ENCODE measurements around the gene COL4A2. TPM values are rescaled to one million over a fixed set of nuclear protein-coding genes. Genes with fewer than 3 reads are reported as not detected.

Gene COL4A2
- total and polyA plus RNA-seq, 4 donors = 130 to 334 (median 170) TPM

DNA sequence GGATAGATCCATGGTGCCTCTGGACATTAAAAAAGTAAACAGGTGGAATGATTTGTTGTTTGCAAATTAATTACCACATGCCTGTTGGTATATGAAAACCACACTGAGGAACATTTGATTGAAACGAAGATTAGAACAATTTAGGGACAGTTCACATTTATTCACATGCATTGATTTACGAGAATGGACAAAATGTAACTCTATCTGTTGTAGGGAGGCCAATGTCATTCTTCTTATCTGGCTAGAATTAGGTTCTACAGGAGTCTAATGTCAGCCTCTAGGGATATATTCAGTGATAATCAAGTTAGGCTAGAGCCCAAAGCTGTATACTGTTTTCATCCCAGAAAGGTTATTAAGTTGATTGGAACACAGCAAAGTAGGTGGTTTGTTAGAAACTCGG lies 125.4 kb downstream of the COL4A2 start:
- peaks cover 5% of the 10 kb centered on the region for H3K36me3 ChIP-seq (ENCODE audit: control insufficient read depth, insufficient read depth, low read length)
- H3K27me3 ChIP-seq (ENCODE audit: control insufficient read depth, insufficient read depth, low read length) = no peaks in the 10 kb centered on the region
- no peaks in the 10 kb centered on the region for H3K9me3 ChIP-seq (ENCODE audit: control insufficient read depth, insufficient read depth, low read length)
- WGBS (ENCODE audit: insufficient coverage) = 85% methylated on average over 2 of the region's 3 CpGs
- no peak for DNase-seq (ENCODE audit: low read depth in 4 of 6, low spot score in 6 of 6)
- peak overlapping the region; percentile 54 for H3K27ac ChIP-seq (ENCODE audit: low read depth, low read length)
- peaks cover 5% of the 10 kb centered on the region for H3K4me1 ChIP-seq (ENCODE audit: control insufficient read depth, insufficient read depth, low read length)
- no peak overlapping the region for H3K4me3 ChIP-seq (ENCODE audit: low read depth, low read length)

DNA sequence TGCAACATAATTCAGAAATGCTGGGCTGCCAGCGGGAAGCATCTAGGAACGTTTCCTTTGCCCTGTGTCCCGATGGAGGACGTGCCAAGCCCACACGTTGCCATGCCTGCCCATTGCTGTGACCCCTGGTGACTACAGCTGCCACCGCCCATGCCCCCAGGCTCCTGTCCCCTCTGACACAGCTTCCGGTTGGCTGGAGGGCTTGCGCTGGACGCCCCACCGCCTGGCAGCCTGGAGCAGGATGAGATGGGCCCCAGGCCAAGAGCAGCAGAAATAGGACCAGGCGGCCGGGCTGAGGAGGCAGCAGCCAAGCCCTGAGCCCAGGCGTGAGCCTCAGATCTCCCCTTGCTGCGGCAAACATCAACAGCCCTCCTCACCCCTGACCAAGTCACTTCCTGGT lies 125.9 kb downstream of the COL4A2 start:
- H3K4me1 ChIP-seq (ENCODE audit: control insufficient read depth, insufficient read depth, low read length) = peaks cover 5% of the 10 kb centered on the region
- no peaks in the 10 kb centered on the region for H3K9me3 ChIP-seq (ENCODE audit: control insufficient read depth, insufficient read depth, low read length)
- H3K4me3 ChIP-seq (ENCODE audit: low read depth, low read length) = no peak overlapping the region
- WGBS (ENCODE audit: insufficient coverage) = 69% methylated on average over 14 of the region's 14 CpGs
- H3K27me3 ChIP-seq (ENCODE audit: control insufficient read depth, insufficient read depth, low read length) = no peaks in the 10 kb centered on the region
- H3K36me3 ChIP-seq (ENCODE audit: control insufficient read depth, insufficient read depth, low read length) = peaks cover 7% of the 10 kb centered on the region
- peak overlapping the region; percentile 54 for H3K27ac ChIP-seq (ENCODE audit: low read depth, low read length)
- DNase-seq (ENCODE audit: low read depth in 4 of 6, low spot score in 6 of 6) = no peak

DNA sequence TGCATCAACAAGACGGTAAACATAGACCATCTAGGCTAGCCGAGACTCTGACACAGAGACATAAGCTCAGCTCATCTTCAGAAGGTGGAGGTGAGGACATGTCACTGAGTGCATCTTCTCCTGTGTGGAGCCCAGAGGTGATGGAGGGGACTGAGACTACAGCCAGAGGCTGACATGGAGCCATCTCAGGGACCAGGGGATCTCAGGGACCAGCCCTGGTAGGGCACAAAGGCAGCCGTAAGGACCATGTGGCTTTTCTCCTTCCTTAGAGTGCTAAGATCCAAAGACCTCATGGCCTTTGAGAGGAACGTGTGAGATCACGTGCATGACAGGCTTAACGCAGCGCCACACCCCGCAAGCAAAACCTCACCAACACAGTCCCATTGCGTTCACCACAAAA lies 127.5 kb downstream of the COL4A2 start:
- H3K36me3 ChIP-seq (ENCODE audit: control insufficient read depth, insufficient read depth, low read length) = peaks cover 13% of the 10 kb centered on the region

DNA sequence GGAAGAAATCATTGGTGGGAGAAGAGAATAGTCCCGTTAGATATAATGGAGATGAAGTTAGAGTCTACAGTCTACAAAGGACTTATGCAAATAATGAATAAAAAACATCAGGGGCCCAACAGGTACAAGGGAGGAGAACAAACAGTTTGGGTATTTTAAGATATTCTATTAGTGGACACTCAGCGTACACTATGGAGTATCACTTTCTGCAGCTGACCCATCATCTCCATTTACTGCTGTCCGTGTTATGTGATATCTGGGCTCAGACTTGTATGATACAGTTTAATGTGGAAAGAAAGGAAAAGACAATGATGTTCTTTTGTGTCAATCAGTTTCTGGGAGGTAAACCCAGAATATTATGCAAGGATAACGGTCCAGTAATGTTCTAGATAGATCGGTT lies 128.2 kb downstream of the COL4A2 start:
- WGBS (ENCODE audit: insufficient coverage) = no CpG with 5 or more reads among the region's 5 CpGs
- peaks cover 13% of the 10 kb centered on the region for H3K36me3 ChIP-seq (ENCODE audit: control insufficient read depth, insufficient read depth, low read length)
- H3K27me3 ChIP-seq (ENCODE audit: control insufficient read depth, insufficient read depth, low read length) = no peaks in the 10 kb centered on the region
- H3K27ac ChIP-seq (ENCODE audit: low read depth, low read length) = no peak overlapping the region
- H3K4me1 ChIP-seq (ENCODE audit: control insufficient read depth, insufficient read depth, low read length) = peaks cover 5% of the 10 kb centered on the region
- no peaks in the 10 kb centered on the region for H3K9me3 ChIP-seq (ENCODE audit: control insufficient read depth, insufficient read depth, low read length)
- no peak for DNase-seq (ENCODE audit: low read depth in 4 of 6, low spot score in 6 of 6)
- no peak overlapping the region for H3K4me3 ChIP-seq (ENCODE audit: low read depth, low read length)

More for the DNA sequence above, 127.5 kb downstream of the COL4A2 start:
- 92% methylated on average over 8 of the region's 9 CpGs for WGBS (ENCODE audit: insufficient coverage)
- Histone ChIP-seq H3K4me1 (ENCODE audit: control insufficient read depth, insufficient read depth, low read length) (peaks cover 5% of the 10 kb centered on the region), H3K27ac (ENCODE audit: low read depth, low read length) (no peak overlapping the region), H3K4me3 (ENCODE audit: low read depth, low read length) (no peak overlapping the region), H3K9me3 (ENCODE audit: control insufficient read depth, insufficient read depth, low read length) (no peaks in the 10 kb centered on the region), H3K27me3 (ENCODE audit: control insufficient read depth, insufficient read depth, low read length) (no peaks in the 10 kb centered on the region)
- DNase-seq (ENCODE audit: low read depth in 4 of 6, low spot score in 6 of 6) = no peak

DNA sequence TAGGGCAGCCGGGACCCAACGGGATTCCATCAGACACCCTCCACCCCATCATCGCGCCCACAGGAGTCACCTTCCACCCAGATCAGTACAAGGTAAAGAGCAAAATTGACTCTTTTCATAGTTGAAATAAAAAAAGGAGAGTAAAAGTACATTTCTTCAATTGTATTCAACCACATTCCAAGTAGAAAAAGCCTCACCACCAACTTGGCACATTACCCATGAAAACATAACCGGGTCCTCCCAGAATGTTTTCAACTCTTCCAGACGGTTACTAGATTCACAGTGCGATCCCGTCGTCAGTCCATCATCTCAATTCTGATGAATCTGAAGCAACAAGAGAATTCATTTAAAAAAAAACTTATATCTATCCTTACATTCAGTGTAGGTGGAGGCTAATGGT lies 129.2 kb downstream of the COL4A2 start:
- Histone ChIP-seq H3K36me3 (ENCODE audit: control insufficient read depth, insufficient read depth, low read length) (peaks cover 16% of the 10 kb centered on the region), H3K9me3 (ENCODE audit: control insufficient read depth, insufficient read depth, low read length) (no peaks in the 10 kb centered on the region), H3K27ac (ENCODE audit: low read depth, low read length) (no peak overlapping the region), H3K27me3 (ENCODE audit: control insufficient read depth, insufficient read depth, low read length) (no peaks in the 10 kb centered on the region), H3K4me3 (ENCODE audit: low read depth, low read length) (no peak overlapping the region), H3K4me1 (ENCODE audit: control insufficient read depth, insufficient read depth, low read length) (peaks cover 5% of the 10 kb centered on the region)
- DNase-seq (ENCODE audit: low read depth in 4 of 6, low spot score in 6 of 6) = peak in 1 of 6 donors; percentile 20
- 100% methylated on average over 1 of the region's 9 CpGs for WGBS (ENCODE audit: insufficient coverage)

DNA sequence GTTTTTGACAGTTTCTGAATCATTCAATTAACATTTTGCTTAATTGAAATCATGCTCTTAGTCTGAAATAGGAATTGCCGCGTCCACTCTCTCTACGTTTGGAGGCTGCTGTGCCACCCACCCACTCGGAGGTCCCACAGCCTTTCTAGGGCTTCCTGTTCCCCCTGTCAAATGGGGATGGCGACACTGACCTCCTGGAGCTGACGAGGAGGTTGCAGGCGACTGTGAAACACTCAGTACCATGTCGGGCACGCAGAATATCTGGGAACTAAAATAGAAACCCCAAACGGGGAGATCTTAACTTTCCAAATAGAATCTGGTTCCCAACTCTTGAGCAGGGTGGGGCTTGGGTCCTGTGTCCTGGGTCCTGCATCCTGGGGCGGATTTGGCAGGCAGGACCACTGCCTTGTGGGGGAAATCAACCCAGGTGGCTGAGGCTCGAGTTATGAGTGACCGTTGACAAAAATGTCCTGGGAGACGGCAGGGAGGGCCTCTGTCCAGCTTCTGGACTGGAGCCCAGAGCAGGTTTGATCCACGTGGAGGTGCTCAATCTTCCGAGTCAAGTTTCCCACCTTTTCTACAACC lies 129.8 kb downstream of the COL4A2 start:
- no peak overlapping the region for H3K4me3 ChIP-seq (ENCODE audit: low read depth, low read length)
- H3K27ac ChIP-seq (ENCODE audit: low read depth, low read length) = no peak overlapping the region
- 91% methylated on average over 15 of the region's 16 CpGs for WGBS (ENCODE audit: insufficient coverage)
- no peaks in the 10 kb centered on the region for H3K9me3 ChIP-seq (ENCODE audit: control insufficient read depth, insufficient read depth, low read length)
- peaks cover 16% of the 10 kb centered on the region for H3K36me3 ChIP-seq (ENCODE audit: control insufficient read depth, insufficient read depth, low read length)
- DNase-seq (ENCODE audit: low read depth in 4 of 6, low spot score in 6 of 6) = no peak
- H3K27me3 ChIP-seq (ENCODE audit: control insufficient read depth, insufficient read depth, low read length) = no peaks in the 10 kb centered on the region
- H3K4me1 ChIP-seq (ENCODE audit: control insufficient read depth, insufficient read depth, low read length) = peaks cover 5% of the 10 kb centered on the region

DNA sequence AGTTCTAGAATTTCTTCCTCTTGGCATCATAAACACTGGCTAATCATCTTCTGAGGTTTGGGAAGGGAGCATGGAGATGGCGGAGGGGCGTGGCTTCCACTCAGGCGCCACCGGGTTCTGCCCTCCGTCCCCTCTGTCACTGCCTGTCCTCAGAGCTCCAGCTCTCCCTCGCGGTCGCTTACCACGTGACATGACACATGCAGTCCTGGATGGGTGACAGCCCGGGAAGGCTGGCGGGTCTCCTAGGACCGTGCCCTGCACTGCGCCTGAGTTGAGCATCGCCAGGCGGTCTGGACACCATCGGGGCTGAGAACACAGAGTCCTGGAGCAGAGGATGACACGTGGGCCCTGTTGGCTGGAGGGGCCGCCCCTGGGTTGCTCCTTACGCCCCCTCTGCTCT lies 131.1 kb downstream of the COL4A2 start:
- Histone ChIP-seq H3K27me3 (ENCODE audit: control insufficient read depth, insufficient read depth, low read length) (no peaks in the 10 kb centered on the region), H3K4me3 (ENCODE audit: low read depth, low read length) (no peak overlapping the region), H3K36me3 (ENCODE audit: control insufficient read depth, insufficient read depth, low read length) (peaks cover 12% of the 10 kb centered on the region), H3K27ac (ENCODE audit: low read depth, low read length) (no peak overlapping the region), H3K9me3 (ENCODE audit: control insufficient read depth, insufficient read depth, low read length) (no peaks in the 10 kb centered on the region), H3K4me1 (ENCODE audit: control insufficient read depth, insufficient read depth, low read length) (peaks cover 6% of the 10 kb centered on the region)
- DNase-seq (ENCODE audit: low read depth in 4 of 6, low spot score in 6 of 6) = no peak
- WGBS (ENCODE audit: insufficient coverage) = 92% methylated on average over 18 of the region's 19 CpGs

DNA sequence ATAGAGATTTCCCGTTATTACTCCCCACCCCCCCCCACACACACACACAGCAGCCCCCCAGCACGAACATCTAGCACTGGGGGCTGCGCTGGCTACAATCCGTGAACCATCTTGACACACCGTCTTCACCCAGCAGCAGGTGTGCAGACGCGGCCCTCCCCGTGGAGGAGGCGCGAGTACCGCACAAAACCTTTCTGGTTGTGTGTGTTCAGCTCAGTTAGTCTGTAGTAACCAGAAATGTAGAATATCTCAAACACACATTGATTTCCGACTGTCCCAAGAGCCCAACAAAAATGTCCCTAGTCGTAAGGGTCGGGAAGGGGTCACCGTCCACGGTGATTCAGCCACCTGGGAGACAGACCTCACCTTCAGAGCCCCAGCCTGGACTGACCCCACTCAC lies 131.7 kb downstream of the COL4A2 start:
- Histone ChIP-seq H3K36me3 (ENCODE audit: control insufficient read depth, insufficient read depth, low read length) (peaks cover 11% of the 10 kb centered on the region), H3K27me3 (ENCODE audit: control insufficient read depth, insufficient read depth, low read length) (no peaks in the 10 kb centered on the region), H3K27ac (ENCODE audit: low read depth, low read length) (no peak overlapping the region), H3K9me3 (ENCODE audit: control insufficient read depth, insufficient read depth, low read length) (no peaks in the 10 kb centered on the region), H3K4me1 (ENCODE audit: control insufficient read depth, insufficient read depth, low read length) (peaks cover 9% of the 10 kb centered on the region), H3K4me3 (ENCODE audit: low read depth, low read length) (no peak overlapping the region)
- WGBS (ENCODE audit: insufficient coverage) = 94% methylated on average over 12 of the region's 16 CpGs
- no peak for DNase-seq (ENCODE audit: low read depth in 4 of 6, low spot score in 6 of 6)

DNA sequence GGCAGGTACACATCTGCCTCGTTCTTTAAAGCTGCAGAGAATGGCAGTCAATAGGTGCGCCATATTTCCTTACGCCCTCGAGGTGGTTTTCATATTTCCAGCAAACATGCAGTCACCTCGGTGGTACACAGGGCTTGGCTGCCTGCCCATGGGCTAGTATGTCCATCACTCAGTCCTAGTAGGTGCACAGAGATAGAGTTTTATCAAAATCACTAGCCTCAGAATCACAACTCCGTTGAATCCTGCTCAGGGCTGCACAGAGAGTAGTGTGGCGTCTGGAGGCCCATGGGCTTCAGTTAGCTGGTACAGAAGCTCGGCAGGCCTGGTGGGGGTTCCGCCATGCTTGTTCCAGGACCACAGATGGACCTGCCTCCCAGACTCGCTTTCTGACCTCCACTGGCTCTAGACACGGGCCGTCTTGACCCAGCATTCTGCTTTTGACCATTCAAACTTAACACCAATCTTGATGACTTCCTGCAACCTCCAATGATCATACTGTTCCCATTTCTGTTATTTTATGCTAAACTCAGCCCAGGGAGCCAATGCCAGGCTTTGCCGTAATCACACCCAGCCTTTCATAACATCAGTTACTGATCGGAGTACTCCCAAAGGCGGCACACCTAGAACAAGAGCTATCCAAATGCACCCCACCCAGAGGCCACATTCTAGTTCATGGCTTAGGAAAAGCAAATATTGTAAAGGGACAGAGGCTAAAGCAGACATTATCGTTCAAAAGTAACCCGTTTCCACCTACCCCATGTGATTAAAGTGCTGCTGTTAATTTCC lies 134.1 kb downstream of the COL4A2 start:
- peaks cover 11% of the 10 kb centered on the region for H3K36me3 ChIP-seq (ENCODE audit: control insufficient read depth, insufficient read depth, low read length)
- no peak for DNase-seq (ENCODE audit: low read depth in 4 of 6, low spot score in 6 of 6)
- H3K27ac ChIP-seq (ENCODE audit: low read depth, low read length) = no peak overlapping the region
- H3K4me3 ChIP-seq (ENCODE audit: low read depth, low read length) = no peak overlapping the region
- no peaks in the 10 kb centered on the region for H3K9me3 ChIP-seq (ENCODE audit: control insufficient read depth, insufficient read depth, low read length)
- no peaks in the 10 kb centered on the region for H3K27me3 ChIP-seq (ENCODE audit: control insufficient read depth, insufficient read depth, low read length)
- H3K4me1 ChIP-seq (ENCODE audit: control insufficient read depth, insufficient read depth, low read length) = peaks cover 13% of the 10 kb centered on the region
- WGBS (ENCODE audit: insufficient coverage) = 97% methylated on average over 13 of the region's 17 CpGs

Measured in spinal cord (tissue), 10 donors.